Measurements from ENCODE around the gene FBXL20. TPM values are rescaled to one million over a fixed set of nuclear protein-coding genes. Genes with fewer than 3 reads are reported as not detected.

Gene FBXL20
- total and polyA plus RNA-seq, 4 donors = 3.2 to 31.7 (median 11.5) TPM

DNA sequence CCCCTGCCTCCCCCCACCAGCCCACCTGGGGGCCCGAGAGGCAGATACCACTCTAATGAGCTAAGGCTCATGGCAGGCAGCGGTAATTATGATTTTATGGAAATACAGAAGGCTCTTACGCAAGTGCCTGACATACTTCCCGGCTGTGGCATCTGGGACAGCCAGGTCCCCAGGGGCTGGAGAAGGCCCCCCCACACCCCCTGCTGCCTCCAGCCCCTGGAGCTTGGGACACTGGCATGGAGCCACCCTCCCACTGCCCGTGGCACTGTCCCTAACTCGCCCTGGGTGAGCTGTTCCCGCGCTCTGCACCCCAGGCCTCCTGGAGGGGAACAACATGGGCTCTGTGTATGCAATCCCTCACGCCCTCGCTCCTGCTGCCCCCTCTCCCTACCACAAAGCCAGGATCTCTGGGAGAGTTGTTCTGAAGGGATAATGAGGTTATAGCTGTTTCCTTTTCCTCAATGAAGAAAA lies 170.3 kb downstream of the FBXL20 start:
- Histone ChIP-seq H3K27me3 (ENCODE audit: control insufficient read depth in 3 of 3, insufficient read depth in 3 of 3, low read length in 2 of 3) (peaks cover 0 to 10% (median 3%) of the 10 kb centered on the region in 3 donors), H3K36me3 (ENCODE audit: control insufficient read depth in 4 of 4, insufficient read depth in 4 of 4, low read length in 4 of 4) (no peaks in the 10 kb centered on the region), H3K9me3 (ENCODE audit: control insufficient read depth in 4 of 4, insufficient read depth in 3 of 4, low read length in 3 of 4) (no peaks in the 10 kb centered on the region), H3K4me3 (no peak overlapping the region), H3K9ac (ENCODE audit: insufficient read depth in 1 of 2, low read length in 2 of 2) (no peak overlapping the region), H3K4me1 (ENCODE audit: control insufficient read depth in 5 of 5, insufficient read depth in 5 of 5, low read length in 5 of 5) (peaks cover 0 to 20% (median 0%) of the 10 kb centered on the region in 5 donors), H3K27ac (ENCODE audit: low read depth in 1 of 2, low read length in 1 of 2) (no peak overlapping the region)
- ATAC-seq (ENCODE audit: insufficient read depth, low FRiP score) (no peak), DNase-seq (peak; percentile 46 to 61 (median 57))
- 42 to 48% methylated on average over 10 of the region's 10 CpGs for WGBS, 2 donors
- TF ChIP-seq, protein P1, sequence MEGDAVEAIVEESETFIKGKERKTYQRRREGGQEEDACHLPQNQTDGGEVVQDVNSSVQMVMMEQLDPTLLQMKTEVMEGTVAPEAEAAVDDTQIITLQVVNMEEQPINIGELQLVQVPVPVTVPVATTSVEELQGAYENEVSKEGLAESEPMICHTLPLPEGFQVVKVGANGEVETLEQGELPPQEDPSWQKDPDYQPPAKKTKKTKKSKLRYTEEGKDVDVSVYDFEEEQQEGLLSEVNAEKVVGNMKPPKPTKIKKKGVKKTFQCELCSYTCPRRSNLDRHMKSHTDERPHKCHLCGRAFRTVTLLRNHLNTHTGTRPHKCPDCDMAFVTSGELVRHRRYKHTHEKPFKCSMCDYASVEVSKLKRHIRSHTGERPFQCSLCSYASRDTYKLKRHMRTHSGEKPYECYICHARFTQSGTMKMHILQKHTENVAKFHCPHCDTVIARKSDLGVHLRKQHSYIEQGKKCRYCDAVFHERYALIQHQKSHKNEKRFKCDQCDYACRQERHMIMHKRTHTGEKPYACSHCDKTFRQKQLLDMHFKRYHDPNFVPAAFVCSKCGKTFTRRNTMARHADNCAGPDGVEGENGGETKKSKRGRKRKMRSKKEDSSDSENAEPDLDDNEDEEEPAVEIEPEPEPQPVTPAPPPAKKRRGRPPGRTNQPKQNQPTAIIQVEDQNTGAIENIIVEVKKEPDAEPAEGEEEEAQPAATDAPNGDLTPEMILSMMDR (IDR thresholded peaks at IDR 0.05; ENCODE audit: control extremely low read depth, extremely low read depth) = no peak

DNA sequence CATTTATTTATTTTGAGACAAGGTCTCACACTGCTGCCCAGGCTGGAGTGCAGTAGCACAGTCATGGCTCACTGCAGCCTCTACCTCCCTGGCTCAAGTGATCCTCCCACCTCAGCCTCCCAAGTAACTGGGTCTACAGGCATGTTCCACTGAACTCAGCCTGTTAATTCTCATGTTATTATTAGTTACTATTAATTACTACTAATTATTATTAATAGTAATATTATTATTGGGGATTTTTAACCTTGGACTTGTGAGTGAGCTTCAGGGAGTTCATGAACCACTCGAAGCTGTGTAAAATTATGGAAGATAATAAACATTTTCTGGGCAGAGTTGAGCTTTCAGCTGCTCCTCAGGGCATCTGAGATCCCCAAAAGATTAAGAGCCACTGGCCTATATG lies 171.1 kb downstream of the FBXL20 start:
- TF ChIP-seq, protein P1 (IDR thresholded peaks at IDR 0.05; ENCODE audit: control extremely low read depth, extremely low read depth) = no peak
- no peak overlapping the region for H3K4me3 ChIP-seq
- H3K27me3 ChIP-seq (ENCODE audit: control insufficient read depth in 3 of 3, insufficient read depth in 3 of 3, low read length in 2 of 3) = peaks cover 0 to 12% (median 7%) of the 10 kb centered on the region in 3 donors
- ATAC-seq (ENCODE audit: insufficient read depth, low FRiP score) (no peak), DNase-seq (no peak)
- no peaks in the 10 kb centered on the region for H3K36me3 ChIP-seq (ENCODE audit: control insufficient read depth in 4 of 4, insufficient read depth in 4 of 4, low read length in 4 of 4)
- H3K27ac ChIP-seq (ENCODE audit: low read depth in 1 of 2, low read length in 1 of 2) = no peak overlapping the region
- H3K9ac ChIP-seq (ENCODE audit: insufficient read depth in 1 of 2, low read length in 2 of 2) = no peak overlapping the region
- H3K9me3 ChIP-seq (ENCODE audit: control insufficient read depth in 4 of 4, insufficient read depth in 3 of 4, low read length in 3 of 4) = no peaks in the 10 kb centered on the region
- H3K4me1 ChIP-seq (ENCODE audit: control insufficient read depth in 5 of 5, insufficient read depth in 5 of 5, low read length in 5 of 5) = peaks cover 0 to 24% (median 0%) of the 10 kb centered on the region in 5 donors
- whole genome bisulfite sequencing, 2 donors = 56 to 91% methylated on average over 1 of the region's 1 CpG

DNA sequence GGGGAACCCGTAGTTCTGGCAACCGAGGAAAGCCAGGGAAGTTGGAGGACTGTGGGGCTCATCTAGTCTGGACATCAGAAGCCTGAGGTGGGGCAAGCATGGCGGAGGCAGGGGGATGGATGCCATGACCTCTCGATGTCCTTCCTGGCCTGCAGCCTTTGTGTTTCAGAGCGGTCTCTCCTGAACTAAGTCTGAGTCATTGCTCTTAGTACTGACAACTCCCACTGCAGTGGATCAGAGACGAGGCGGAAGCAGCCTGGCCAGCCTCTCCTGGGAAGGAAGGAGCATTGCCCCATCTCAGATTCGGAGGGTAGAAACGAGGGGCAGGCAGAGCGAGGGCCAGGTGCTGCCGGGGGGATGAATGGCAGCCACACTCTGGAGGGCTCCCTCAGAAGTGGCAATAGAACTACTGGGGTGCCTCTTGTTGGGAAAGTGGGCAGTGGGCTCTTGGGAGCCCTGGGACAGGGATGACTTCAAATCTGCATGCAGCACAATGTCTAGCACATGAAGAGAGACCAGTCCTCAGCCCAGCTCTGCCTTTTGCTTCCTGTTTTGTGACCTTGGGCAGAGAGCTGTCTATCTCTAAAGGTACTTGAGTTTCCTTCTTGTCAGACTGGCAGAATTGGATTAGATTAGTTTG lies 172.0 kb downstream of the FBXL20 start:
- peaks cover 0 to 30% (median 7%) of the 10 kb centered on the region in 5 donors for H3K4me1 ChIP-seq (ENCODE audit: control insufficient read depth in 5 of 5, insufficient read depth in 5 of 5, low read length in 5 of 5)
- ATAC-seq (ENCODE audit: insufficient read depth, low FRiP score) (no peak), DNase-seq (no peak)
- H3K27me3 ChIP-seq (ENCODE audit: control insufficient read depth in 3 of 3, insufficient read depth in 3 of 3, low read length in 2 of 3) = peaks cover 0 to 12% (median 12%) of the 10 kb centered on the region in 3 donors
- H3K9ac ChIP-seq (ENCODE audit: insufficient read depth in 1 of 2, low read length in 2 of 2) = no peak overlapping the region
- H3K36me3 ChIP-seq (ENCODE audit: control insufficient read depth in 4 of 4, insufficient read depth in 4 of 4, low read length in 4 of 4) = no peaks in the 10 kb centered on the region
- H3K27ac ChIP-seq (ENCODE audit: low read depth in 1 of 2, low read length in 1 of 2) = no peak overlapping the region
- H3K4me3 ChIP-seq = no peak overlapping the region
- H3K9me3 ChIP-seq (ENCODE audit: control insufficient read depth in 4 of 4, insufficient read depth in 3 of 4, low read length in 3 of 4) = no peaks in the 10 kb centered on the region
- TF ChIP-seq, protein P1 (IDR thresholded peaks at IDR 0.05; ENCODE audit: control extremely low read depth, extremely low read depth) = no peak
- WGBS, 2 donors = 72 to 75% methylated on average over 11 of the region's 11 CpGs
